Endothelial cell of umbilical vein (primary cell): ENCODE measurements around the gene DAB1. TPM values are rescaled to one million over a fixed set of nuclear protein-coding genes. Genes with fewer than 3 reads are reported as not detected.

Source experiments
- BruUV-seq: library from RNA; stranded (reverse); fragments of 400-500 nt; replicated peaks from 2 replicates; lab custom pipeline; 2021; lab: Mats Ljungman, UMichigan
- CTCF ChIA-PET: fragments of 300-600, 350-600 bp; sonication (Branson Sonifier 250); formaldehyde crosslinking; loops from one replicate; lab custom pipeline; 2021; ENCODE audit warnings: antibody characterized with exemption, inconsistent platforms; lab: Charles Lee
- POLR2A ChIA-PET: fragments of 300-600, 350-600 bp; sonication (Branson Sonifier 250); formaldehyde crosslinking; loops from one replicate; lab custom pipeline; 2021; ENCODE audit warnings: antibody characterized with exemption, inconsistent platforms; lab: Charles Lee
- DNase-seq: peaks from one replicate; pipeline ENCODE4 v3.0.0-alpha.2; 2011; ENCODE audit warnings: low read depth, low spot score
- FAIRE-seq: peaks from 2 replicates; lab custom pipeline; 2011; peaks lifted over from hg19 to GRCh38; lab: Jason Lieb, UNC
- H2AFZ ChIP-seq: 2 replicates; pipeline ENCODE4 v1.6.0; 2012; ENCODE audit warnings: low read depth, low read length, control low read depth, inconsistent platforms
- H3K27ac ChIP-seq: 2 replicates; pipeline ENCODE4 v1.5.1; 2011; ENCODE audit warnings: low read depth, mild to moderate bottlenecking, control low read depth, low read length, moderate library complexity; ENCODE audit not compliant: insufficient read depth
- H3K27me3 ChIP-seq, 2 experiments: 2 replicates each; pipeline versions ENCODE4 v1.6.0 to v1.6.1; 2011; ENCODE audit warnings: low read length in 2 of 2, mixed read lengths in 1 of 2; ENCODE audit not compliant: control insufficient read depth in 2 of 2, insufficient read depth in 2 of 2
- H3K36me3 ChIP-seq, 2 experiments: 2 replicates in 1 of 2; 3 replicates in 1 of 2; pipeline ENCODE4 v1.5.1; 2011; ENCODE audit warnings: low read length in 2 of 2, mild to moderate bottlenecking in 1 of 2, moderate library complexity in 1 of 2; ENCODE audit not compliant: control insufficient read depth in 2 of 2, insufficient read depth in 2 of 2; ENCODE audit errors: extremely low read depth in 1 of 2
- H3K4me1 ChIP-seq: 3 replicates; pipeline ENCODE4 v1.5.1; 2011; ENCODE audit warnings: mild to moderate bottlenecking, low read length; ENCODE audit not compliant: control insufficient read depth, insufficient read depth; ENCODE audit errors: extremely low read depth
- H3K4me2 ChIP-seq: 2 replicates; pipeline ENCODE4 v1.6.1; 2011; ENCODE audit warnings: low read length, control low read depth, mixed read lengths; ENCODE audit not compliant: insufficient read depth
- H3K4me3 ChIP-seq, 3 experiments: fragments of 200-600 bp in 1 of 3; sonication (generic), shearing (Covaris generic) in 1 of 3; replicated peaks in 1 of 3; 2 replicates each; pipeline ENCODE4 v1.5.1; 2011 to 2016; ENCODE audit warnings: control low read depth in 3 of 3, low read length in 3 of 3, mild to moderate bottlenecking in 2 of 3, inconsistent platforms in 1 of 3, low read depth in 1 of 3, moderate library complexity in 1 of 3; ENCODE audit not compliant: insufficient read depth in 1 of 3
- H3K79me2 ChIP-seq: 2 replicates; pipeline ENCODE4 v1.6.0; 2012; ENCODE audit warnings: low read length, inconsistent platforms; ENCODE audit not compliant: control insufficient read depth, insufficient read depth
- H3K9ac ChIP-seq: replicated peaks from 2 replicates; pipeline ENCODE3; 2011; ENCODE audit warnings: low read length, control low read depth; ENCODE audit not compliant: insufficient read depth; ENCODE audit errors: extremely low read depth
- H3K9me1 ChIP-seq: replicated peaks from 3 replicates; pipeline ENCODE4 v1.6.0; 2011; ENCODE audit warnings: mild to moderate bottlenecking, low read length; ENCODE audit not compliant: control insufficient read depth, insufficient read depth; ENCODE audit errors: extremely low read depth
- H3K9me3 ChIP-seq: replicated peaks from 2 replicates; pipeline ENCODE4 v1.5.1; 2012; ENCODE audit warnings: low read length, inconsistent platforms; ENCODE audit not compliant: control insufficient read depth, insufficient read depth
- H4K20me1 ChIP-seq: replicated peaks from 2 replicates; pipeline ENCODE3; 2011; ENCODE audit warnings: mild to moderate bottlenecking, low read length; ENCODE audit not compliant: control insufficient read depth, insufficient read depth; ENCODE audit errors: extremely low read depth
- EZH2 ChIP-seq: IDR thresholded peaks from 2 replicates; pipeline ENCODE4 v1.6.1; 2012; ENCODE audit warnings: borderline replicate concordance, low read depth, mild to moderate bottlenecking, moderate library complexity, low read length, inconsistent platforms; ENCODE audit not compliant: severe bottlenecking
- FOS ChIP-seq: IDR thresholded peaks from 2 replicates; pipeline ENCODE4 v1.6.1; 2011; ENCODE audit warnings: mild to moderate bottlenecking, low read length, moderate library complexity, borderline replicate concordance; ENCODE audit not compliant: insufficient read depth
- GATA2 ChIP-seq: IDR thresholded peaks from 2 replicates; pipeline ENCODE4 v1.7.0; 2011; ENCODE audit warnings: low read depth, mild to moderate bottlenecking, moderate library complexity, mixed read lengths, low read length; ENCODE audit not compliant: insufficient read length, insufficient read depth
- JUN ChIP-seq: IDR thresholded peaks from 2 replicates; pipeline ENCODE4 v1.6.1; 2011; ENCODE audit warnings: borderline replicate concordance, low read depth; ENCODE audit not compliant: insufficient read length, insufficient read depth
- MYC ChIP-seq: IDR thresholded peaks from one replicate; pipeline ENCODE4 v1.6.1; 2011; ENCODE audit warnings: mild to moderate bottlenecking, low read depth, low read length
- POLR2A ChIP-seq: IDR thresholded peaks from 2 replicates; pipeline ENCODE4 v1.6.1; 2012; ENCODE audit warnings: low read depth, mild to moderate bottlenecking, control low read depth, low read length
- POLR2AphosphoS5 ChIP-seq: IDR thresholded peaks from 2 replicates; pipeline ENCODE4 v1.6.1; 2012; ENCODE audit warnings: low read depth, mild to moderate bottlenecking, control low read depth, low read length, moderate library complexity; ENCODE audit not compliant: insufficient read depth
- dilution Hi-C: fragments of 300-500 bp; cut with MboI; formaldehyde crosslinking; loops from one replicate; pipeline ENCODE4 v1.15.0; 2019; ENCODE audit warnings: low sequenced_read_pairs; ENCODE audit not compliant: extremely low pct_ligation_motif_present
- intact Hi-C: fragments of 100-400 bp; cut with micrococcal nuclease; formaldehyde crosslinking; loops from one replicate; pipeline ENCODE4 v1.10.0; 2022
- polyA plus RNA-seq, 4 experiments: library from polyadenylated mRNA; depleted of rRNA in 3 of 4; stranded (reverse) in 3 of 4; unstranded in 1 of 4; fragments of >200 nt; gene quantifications; 2 replicates each; pipeline versions ENCODE4 v1.2.1 to v1.2.3, GENCODE V29; 2011 to 2012; ENCODE audit warnings: missing spikeins in 1 of 4
- total RNA-seq: library from RNA; stranded (reverse); gene quantifications from 2 replicates; pipeline ENCODE4 v1.2.3, GENCODE V29; 2021
- TF ChIP-seq, protein P1 (sequence below), 2 donors: IDR thresholded peaks; 1 replicate in 1 of 2; 2 replicates in 1 of 2; pipeline ENCODE4 v1.5.1; 2011; ENCODE audit warnings: low read length in 2 of 2, mild to moderate bottlenecking in 2 of 2, moderate library complexity in 2 of 2, control low read depth in 1 of 2, inconsistent platforms in 1 of 2, low read depth in 1 of 2; ENCODE audit not compliant: insufficient read depth in 1 of 2; ENCODE audit errors: extremely low read depth in 1 of 2
- TF ChIP-seq, protein P2 (sequence below): IDR thresholded peaks from 2 replicates; pipeline ENCODE4 v1.6.1; 2011; ENCODE audit not compliant: insufficient read depth, insufficient read length

The DAB1 gene
- total and polyA plus RNA-seq, 2 donors (not counting 3 experiments of a cell fraction or from before 2014, with no cell fraction given): not detected

DNA sequence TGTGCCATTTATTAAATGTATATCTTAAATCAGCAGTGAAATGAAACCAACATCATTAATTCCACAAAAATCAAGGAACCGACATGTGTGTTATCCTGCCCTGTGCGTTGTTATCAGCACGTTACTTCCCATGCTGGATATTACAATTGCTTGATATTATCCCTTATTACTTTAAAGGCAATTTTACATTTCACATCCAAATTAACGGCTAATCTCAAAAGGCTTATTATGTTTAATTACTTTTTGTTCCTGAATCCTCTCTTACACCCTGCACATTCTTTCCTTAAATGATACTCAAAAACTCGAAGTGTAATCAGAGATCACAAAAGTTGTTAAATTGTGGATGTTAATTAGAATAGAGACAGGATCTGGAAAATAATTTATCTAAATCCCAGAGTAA, 167.9 kb downstream of the DAB1 start:
- POLR2A ChIA-PET: no interaction called here
- no peak overlapping the region for H3K4me2 ChIP-seq
- H3K9ac ChIP-seq: no peak overlapping the region
- H3K79me2 ChIP-seq: no peaks in the 10 kb centered on the region
- DNase-seq: no peak
- no peak for FAIRE-seq
- H3K9me1 ChIP-seq: no peaks in the 10 kb centered on the region
- no peaks in the 10 kb centered on the region for H4K20me1 ChIP-seq
- no peaks in the 10 kb centered on the region for H3K27me3 ChIP-seq
- TF ChIP-seq FOS (no peak), POLR2AphosphoS5 (no peak)
- CTCF ChIA-PET: no interaction called here
- dilution Hi-C loops (no loop called here), intact Hi-C loops (no loop called here)
- H3K27ac ChIP-seq: no peak overlapping the region
- H3K9me3 ChIP-seq: no peaks in the 10 kb centered on the region
- H2AFZ ChIP-seq: no peak overlapping the region
- no peaks in the 10 kb centered on the region for H3K36me3 ChIP-seq
- no peak overlapping the region for H3K4me3 ChIP-seq
- no peaks in the 10 kb centered on the region for H3K4me1 ChIP-seq
- BruUV-seq: no TSS peak

DNA sequence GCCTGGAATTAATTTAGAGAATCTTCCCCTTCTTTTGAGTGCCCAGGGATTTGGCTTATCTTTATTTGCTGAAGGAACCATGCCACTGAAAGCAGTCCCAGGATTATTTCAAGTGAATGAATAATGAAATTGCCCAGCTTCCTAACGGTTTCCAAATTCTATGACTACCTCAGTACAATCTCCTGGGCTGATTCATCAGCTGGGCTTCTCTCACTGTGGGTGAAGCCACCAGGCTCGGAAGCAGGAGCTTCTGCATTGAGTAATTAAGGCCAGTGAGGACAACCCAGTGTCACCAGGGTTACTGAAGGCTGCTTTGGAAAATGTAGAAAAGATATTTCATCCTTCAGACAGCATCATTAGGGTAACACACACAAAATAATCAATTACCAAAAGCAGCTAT, 169.8 kb downstream of the DAB1 start:
- Histone ChIP-seq H2AFZ (no peak overlapping the region), H3K9ac (no peak overlapping the region), H3K27me3 (no peaks in the 10 kb centered on the region), H3K9me1 (no peaks in the 10 kb centered on the region), H3K27ac (no peak overlapping the region), H3K4me1 (no peaks in the 10 kb centered on the region), H3K36me3 (no peaks in the 10 kb centered on the region), H3K4me3 (no peak overlapping the region), H3K4me2 (no peak overlapping the region), H3K9me3 (no peaks in the 10 kb centered on the region), H3K79me2 (no peaks in the 10 kb centered on the region), H4K20me1 (no peaks in the 10 kb centered on the region)
- POLR2A ChIA-PET: no interaction called here
- TF ChIP-seq POLR2A (no peak), MYC (no peak), FOS (no peak), POLR2AphosphoS5 (no peak), GATA2 (no peak), JUN (no peak), EZH2 (no peak)
- TF ChIP-seq, protein P1, sequence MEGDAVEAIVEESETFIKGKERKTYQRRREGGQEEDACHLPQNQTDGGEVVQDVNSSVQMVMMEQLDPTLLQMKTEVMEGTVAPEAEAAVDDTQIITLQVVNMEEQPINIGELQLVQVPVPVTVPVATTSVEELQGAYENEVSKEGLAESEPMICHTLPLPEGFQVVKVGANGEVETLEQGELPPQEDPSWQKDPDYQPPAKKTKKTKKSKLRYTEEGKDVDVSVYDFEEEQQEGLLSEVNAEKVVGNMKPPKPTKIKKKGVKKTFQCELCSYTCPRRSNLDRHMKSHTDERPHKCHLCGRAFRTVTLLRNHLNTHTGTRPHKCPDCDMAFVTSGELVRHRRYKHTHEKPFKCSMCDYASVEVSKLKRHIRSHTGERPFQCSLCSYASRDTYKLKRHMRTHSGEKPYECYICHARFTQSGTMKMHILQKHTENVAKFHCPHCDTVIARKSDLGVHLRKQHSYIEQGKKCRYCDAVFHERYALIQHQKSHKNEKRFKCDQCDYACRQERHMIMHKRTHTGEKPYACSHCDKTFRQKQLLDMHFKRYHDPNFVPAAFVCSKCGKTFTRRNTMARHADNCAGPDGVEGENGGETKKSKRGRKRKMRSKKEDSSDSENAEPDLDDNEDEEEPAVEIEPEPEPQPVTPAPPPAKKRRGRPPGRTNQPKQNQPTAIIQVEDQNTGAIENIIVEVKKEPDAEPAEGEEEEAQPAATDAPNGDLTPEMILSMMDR (IDR thresholded peaks at IDR 0.05; ENCODE audit: extremely low read depth in 1 of 2, insufficient read depth in 1 of 2, low read depth in 1 of 2, low read length in 2 of 2): no peak
- TF ChIP-seq, protein P2, sequence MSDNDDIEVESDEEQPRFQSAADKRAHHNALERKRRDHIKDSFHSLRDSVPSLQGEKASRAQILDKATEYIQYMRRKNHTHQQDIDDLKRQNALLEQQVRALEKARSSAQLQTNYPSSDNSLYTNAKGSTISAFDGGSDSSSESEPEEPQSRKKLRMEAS: no peak
- intact Hi-C loops: no loop called here
- no peak for DNase-seq
- BruUV-seq: no TSS peak
- CTCF ChIA-PET: no interaction called here
- FAIRE-seq: no peak
- dilution Hi-C loops: no loop called here
